ENCODE measurements around the gene DNAJC25.

- TF ChIP-seq CTCF (conservative IDR thresholded peaks at IDR 0.05; ENCODE audit: low read depth, low read length), result no peak
- no peak for TF ChIP-seq EZH2 (IDR thresholded peaks at IDR 0.05; ENCODE audit: borderline replicate concordance, low read depth, low read length, poor library complexity, severe bottlenecking)
Observed at GRCh38 chr9:111674319-111674718, 43.2 kb downstream of the DNAJC25 start.

All from A673 (cell line).